Measurements from ENCODE around the gene EBF3. TPM values are rescaled to one million over a fixed set of nuclear protein-coding genes. Genes with fewer than 3 reads are reported as not detected.

The EBF3 gene
- total and polyA plus RNA-seq, 9 of the 15 experiments (the other 6 are each of a cell fraction or from before 2014, with no cell fraction given), result not detected

GRCh38 chr10:129909080-129909479, 55.0 kb downstream of the EBF3 start:
- peaks cover 0 to under 1% of the 10 kb centered on the region in 2 experiments; a peak in 2 of 5 replicates for H3K27me3 ChIP-seq (ENCODE audit: control insufficient read depth in 2 of 2, insufficient read depth in 2 of 2, low read length in 2 of 2)
- no peaks in the 10 kb centered on the region for H3K79me2 ChIP-seq (ENCODE audit: control insufficient read depth, insufficient read depth, low read length)
- H3K4me1 ChIP-seq (replicated peaks in 1 of 2; ENCODE audit: control insufficient read depth in 2 of 2, insufficient read depth in 2 of 2, low read length in 2 of 2), result no peaks in the 10 kb centered on the region
- DNase-seq (ENCODE audit: extremely low read depth in 1 of 4, low spot score in 3 of 4), result no peak
- in situ Hi-C loops (cut with MboI) (no loop called here), intact Hi-C loops (cut with micrococcal nuclease) (no loop called here)
- no peak overlapping the region for H3K4me2 ChIP-seq (ENCODE audit: insufficient read depth, low read length)
- H2AFZ ChIP-seq (ENCODE audit: low read depth, low read length), result no peak overlapping the region
- H4K20me1 ChIP-seq (replicated peaks; ENCODE audit: control insufficient read depth, insufficient read depth, low read length), result no peaks in the 10 kb centered on the region
- TF ChIP-seq SIN3A (IDR thresholded peaks at IDR 0.05; ENCODE audit: borderline replicate concordance in 2 of 2, control insufficient read depth in 1 of 2, low read depth in 2 of 2, low read length in 2 of 2) (no peak), ZNF253 (CRISPR knock-in tag; conservative IDR thresholded peaks at IDR 0.05) (no peak), GTF2F1 (IDR thresholded peaks at IDR 0.05; ENCODE audit: low read depth, low read length) (no peak), ZC3H8 (IDR thresholded peaks at IDR 0.05) (no peak), MAFK (IDR thresholded peaks at IDR 0.05; ENCODE audit: low read length) (no peak), FOXO4 (CRISPR knock-in tag; IDR thresholded peaks at IDR 0.05) (no peak), ZNF511 (CRISPR knock-in tag; IDR thresholded peaks at IDR 0.05) (no peak), NR3C1 (CRISPR knock-in tag; IDR thresholded peaks at IDR 0.05) (no peak), CTBP1 (IDR thresholded peaks at IDR 0.05; ENCODE audit: borderline replicate concordance) (no peak), ZNF324 (CRISPR knock-in tag; IDR thresholded peaks at IDR 0.05) (no peak), FUS (optimal IDR thresholded peaks at IDR 0.05; ENCODE audit: low read depth, low read length) (no peak), BRD9 (IDR thresholded peaks at IDR 0.05; ENCODE audit: low read depth, partially characterized antibody) (no peak), MECOM (CRISPR knock-in tag; IDR thresholded peaks at IDR 0.05) (no peak), GTF2E2 (tag; IDR thresholded peaks at IDR 0.05) (no peak), ZBTB34 (CRISPR knock-in tag; IDR thresholded peaks at IDR 0.05) (no peak), ZNF431 (CRISPR knock-in tag; IDR thresholded peaks at IDR 0.05) (no peak)
- H3K9ac ChIP-seq (ENCODE audit: insufficient read depth in 1 of 2, low read depth in 2 of 2, low read length in 2 of 2), result no peak overlapping the region
- FAIRE-seq, result no peak
- BruUV-seq (replicated peaks), result no TSS peak
- no peaks in the 10 kb centered on the region for H3K9me3 ChIP-seq (replicated peaks; ENCODE audit: control insufficient read depth, insufficient read depth, low read depth, low read length)
- no peak overlapping the region for H3K4me3 ChIP-seq
- H3K36me3 ChIP-seq (ENCODE audit: control insufficient read depth, insufficient read depth, low read length), result no peaks in the 10 kb centered on the region
- H3K9me1 ChIP-seq (ENCODE audit: control insufficient read depth, insufficient read depth, low read length), result no peaks in the 10 kb centered on the region
- 0% methylated on average over 3 of the region's 3 CpGs for WGBS (ENCODE audit: insufficient coverage, low coverage, missing lambda C conversion rate)
- H3K27ac ChIP-seq (ENCODE audit: extremely low read depth, low read depth, low read length), result no peak overlapping the region
- no peak for ATAC-seq
- ChIA-PET CTCF (ENCODE audit: low intra/inter-chr PET ratio) (no interaction called here), POLR2A (no interaction called here)
